ENCODE results near the gene BCL2L12.

BCL2L12 gene

GRCh38 chr19:49664171-49665035 lies 1.3 kb upstream of the BCL2L12 start:
- DNase-seq = peak; percentile 72

DNA sequence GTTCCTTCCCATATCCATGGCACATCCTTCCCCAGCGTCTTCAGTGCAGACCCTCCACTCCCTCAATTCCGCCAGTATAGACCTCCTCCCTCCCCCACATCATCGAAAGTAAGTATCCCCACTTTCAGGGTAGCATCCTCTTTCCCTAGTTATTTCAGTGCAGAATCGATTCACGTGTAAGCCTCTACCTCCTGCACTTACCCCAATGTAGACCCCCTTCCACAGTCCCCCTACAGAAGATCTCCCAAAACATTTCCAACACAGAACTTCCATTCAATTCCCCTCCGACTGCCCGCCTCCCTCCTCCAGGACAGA lies 740 bp upstream of the BCL2L12 start:
- no peak for DNase-seq

DNA sequence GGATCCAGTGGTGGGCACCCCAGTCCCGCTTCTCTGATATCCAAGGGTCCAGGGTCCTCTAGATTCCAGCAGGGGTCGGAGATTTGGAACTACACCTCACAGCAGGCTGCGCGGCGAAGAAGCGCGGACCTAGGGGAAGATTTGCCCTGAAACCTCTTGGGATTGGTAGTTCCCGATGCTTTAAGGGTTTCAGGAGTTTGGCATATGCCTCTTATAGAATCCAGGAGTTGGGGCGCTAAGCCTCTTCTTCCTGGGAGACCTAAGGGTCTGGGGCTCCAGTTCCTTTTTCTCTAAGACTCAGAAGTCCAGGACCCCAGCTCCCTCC lies 349 bp downstream of the BCL2L12 start:
- DNase-seq = peak; percentile 7

DNA sequence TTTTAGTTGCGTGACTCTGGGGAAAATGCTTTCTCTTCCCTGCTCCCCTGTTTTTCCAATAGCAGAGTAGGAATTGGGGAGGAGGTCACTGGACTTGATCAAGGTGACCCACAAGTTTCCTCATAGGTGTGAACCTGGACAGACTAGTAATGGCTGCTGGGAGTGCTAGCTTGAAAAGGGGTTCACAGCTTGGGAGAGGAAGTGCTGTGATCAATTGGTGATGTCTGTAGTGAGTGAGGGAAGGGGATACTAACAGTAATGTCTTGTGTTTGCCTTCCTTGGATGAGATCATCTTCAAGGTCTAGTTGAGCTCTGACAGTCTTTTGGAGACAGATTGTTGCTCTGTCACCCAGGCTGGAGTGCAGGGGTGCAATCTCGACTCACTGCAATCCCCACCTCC lies 1.7 kb downstream of the BCL2L12 start:
- no peak for DNase-seq

DNA sequence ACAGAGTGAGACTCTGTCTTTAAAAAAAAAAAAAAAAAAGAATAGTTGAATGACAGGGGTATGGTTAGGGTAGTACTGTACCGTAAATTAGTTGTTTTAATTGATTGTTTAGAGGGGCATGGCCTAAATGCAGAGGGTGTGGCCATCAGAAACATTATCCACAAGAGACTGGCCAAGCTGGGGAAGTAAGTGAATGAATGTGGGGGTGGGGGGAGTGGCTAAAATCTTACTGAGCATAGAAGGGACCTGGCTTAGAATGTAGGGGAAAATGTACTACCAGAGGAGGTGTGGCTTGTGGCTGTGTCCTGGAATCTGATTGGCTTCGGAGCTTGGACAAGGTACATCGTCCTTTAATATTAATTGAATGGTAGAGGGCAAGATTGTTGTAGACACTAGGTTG lies 3.8 kb downstream of the BCL2L12 start:
- DNase-seq = peak; percentile 57

- peak; percentile 74 for DNase-seq
Observed at GRCh38 chr19:49672131-49672919, 6.6 kb downstream of the BCL2L12 start.

- peak; percentile 96 for DNase-seq
Observed at GRCh38 chr19:49676136-49676783, 10.5 kb downstream of the BCL2L12 start.

- peak; percentile 100 for DNase-seq
Observed at GRCh38 chr19:49676784-49677230, 11.1 kb downstream of the BCL2L12 start.

DNA sequence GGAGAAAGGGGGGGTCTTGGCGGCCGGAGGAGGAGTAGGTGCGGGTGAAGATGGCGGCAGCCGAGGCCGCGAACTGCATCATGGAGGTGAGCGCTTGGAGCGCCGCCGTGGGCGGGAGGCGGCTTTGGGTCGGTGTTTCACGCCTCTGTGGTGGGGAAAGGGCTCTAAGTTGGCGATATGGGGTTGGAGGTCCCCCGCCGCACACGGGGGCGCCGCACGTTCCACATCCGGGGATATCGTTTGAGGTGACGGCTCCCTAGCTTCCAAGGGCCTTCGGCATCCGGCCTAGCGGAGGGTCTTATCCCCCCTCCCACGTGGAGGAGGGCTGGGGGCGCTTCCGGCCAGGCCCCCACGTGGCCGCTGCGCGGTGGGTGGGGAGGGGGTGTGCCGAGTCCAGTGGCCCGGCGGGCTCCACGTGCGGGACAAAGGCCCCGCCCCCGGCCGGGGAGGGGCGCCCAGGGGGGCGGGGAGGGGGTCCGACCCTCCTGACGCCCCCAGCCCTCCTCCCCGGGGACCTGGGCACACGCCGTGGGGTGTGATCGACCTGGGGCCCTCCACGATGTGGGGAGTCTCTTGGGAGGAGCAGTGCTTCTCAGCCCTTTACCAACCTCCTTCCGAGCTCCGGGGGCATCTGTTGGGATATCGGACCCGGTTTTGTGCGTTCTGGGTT lies 11.6 kb downstream of the BCL2L12 start, which contains the start of gene PRMT1:
PRMT1 (plus strand) TSS at position 41 of the 670 bp plus-strand sequence; CDS start at position 51, 10 bp downstream.
- DNase-seq = no peak

GRCh38 chr19:49677901-49678674 lies 12.4 kb downstream of the BCL2L12 start:
- peak; percentile 73 for DNase-seq

DNA sequence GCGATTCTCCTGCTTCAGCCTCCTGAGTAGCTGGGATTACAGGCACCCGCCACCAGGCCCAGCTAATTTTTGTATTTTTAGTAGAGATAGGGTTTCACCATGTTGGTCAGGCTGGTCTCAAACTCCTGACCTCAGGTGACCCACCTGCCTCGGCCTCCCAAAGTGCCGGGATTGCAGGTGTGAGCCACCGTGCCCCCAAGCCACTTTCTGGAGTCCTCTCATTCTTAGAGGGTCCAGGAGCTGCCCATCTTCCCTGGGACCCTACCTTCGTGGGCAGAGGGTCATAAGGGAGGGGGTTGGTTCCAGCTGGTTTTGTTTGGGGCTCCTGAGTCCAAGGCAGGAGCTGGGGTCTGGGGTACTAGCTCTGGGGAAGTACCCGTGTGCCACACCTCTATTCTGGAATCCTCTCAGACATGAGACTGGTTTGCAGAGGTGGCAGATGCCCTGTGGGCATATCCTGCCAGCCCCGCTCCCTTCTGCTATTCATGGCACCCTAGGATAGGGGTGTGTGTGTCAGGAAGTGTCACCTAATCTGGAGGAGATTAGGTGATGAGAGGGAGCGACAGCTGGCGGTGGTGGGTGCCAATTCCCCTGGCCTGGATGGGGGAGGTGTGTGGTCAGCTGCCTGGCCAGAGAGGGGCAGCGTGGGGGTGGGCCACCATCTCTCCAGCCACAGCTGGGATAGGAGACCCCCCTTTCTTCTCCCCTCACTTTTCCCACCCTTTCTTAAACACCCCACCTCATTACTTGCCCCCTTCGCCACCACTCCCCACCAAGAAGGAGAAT lies 13.4 kb downstream of the BCL2L12 start:
- no peak for DNase-seq

DNA sequence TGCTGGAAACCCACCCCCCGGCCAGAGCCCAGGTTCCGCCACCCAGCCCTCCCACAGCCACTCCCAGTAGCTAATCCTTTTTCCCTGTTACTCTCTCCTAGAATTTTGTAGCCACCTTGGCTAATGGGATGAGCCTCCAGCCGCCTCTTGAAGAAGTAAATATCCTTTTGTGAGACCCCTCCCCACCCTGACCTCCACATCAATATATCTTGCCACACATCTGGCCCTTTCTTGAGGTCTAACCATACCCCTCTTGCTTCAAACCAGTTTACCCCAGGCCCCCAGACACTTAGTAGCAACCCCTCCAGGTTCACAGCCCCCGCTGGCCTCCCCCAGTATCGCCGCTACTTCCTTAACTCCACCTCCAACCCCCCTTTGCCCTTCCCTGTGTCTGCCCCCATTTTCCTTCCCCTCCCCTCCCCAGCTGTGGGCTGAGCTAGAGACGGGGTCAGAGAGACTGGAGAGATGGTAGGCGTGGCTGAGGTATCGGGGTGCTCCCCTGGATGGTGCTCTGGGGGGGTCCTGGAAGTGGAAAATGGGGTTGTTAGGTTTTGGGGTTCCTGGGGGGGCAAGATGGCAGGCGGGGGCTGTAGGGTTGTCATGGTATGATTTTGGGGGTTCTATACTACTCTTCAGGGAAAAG lies 14.2 kb downstream of the BCL2L12 start:
- DNase-seq = no peak

GRCh38 chr19:49680421-49681351 lies 15.0 kb downstream of the BCL2L12 start:
- peak; percentile 85 for DNase-seq

DNA sequence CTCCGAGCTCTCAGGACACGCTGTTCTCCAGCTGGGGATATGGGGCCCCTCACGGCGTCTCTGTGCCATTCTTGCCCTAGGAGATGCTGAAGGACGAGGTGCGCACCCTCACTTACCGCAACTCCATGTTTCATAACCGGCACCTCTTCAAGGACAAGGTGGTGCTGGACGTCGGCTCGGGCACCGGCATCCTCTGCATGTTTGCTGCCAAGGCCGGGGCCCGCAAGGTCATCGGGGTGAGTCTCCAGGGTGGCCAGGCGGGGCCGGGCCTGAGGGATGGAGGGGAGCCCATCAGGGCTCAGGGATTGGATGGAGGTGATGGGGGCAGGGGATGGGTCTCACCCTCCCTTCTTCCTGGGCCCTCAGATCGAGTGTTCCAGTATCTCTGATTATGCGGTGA lies 16.1 kb downstream of the BCL2L12 start:
- no peak for DNase-seq

DNA sequence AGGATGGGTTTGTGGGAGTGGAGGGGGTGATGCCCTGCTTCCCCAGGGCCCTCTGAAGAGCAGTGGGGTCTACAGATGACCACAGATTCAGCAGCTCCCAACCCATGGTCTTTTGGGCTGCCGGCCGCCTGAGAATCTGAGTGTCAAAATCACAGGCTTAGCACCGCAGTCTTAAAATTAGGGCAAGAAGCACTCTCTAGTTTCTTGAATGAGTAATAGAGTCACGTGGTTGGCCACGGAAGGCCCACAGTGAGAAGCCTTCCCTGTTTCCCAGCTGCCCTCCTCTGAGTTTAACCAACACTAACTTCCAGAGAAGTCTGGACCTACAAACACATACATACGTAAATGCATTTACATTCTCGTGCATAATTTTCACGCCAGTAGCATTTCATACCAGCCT lies 16.5 kb downstream of the BCL2L12 start:
- DNase-seq = no peak

DNA sequence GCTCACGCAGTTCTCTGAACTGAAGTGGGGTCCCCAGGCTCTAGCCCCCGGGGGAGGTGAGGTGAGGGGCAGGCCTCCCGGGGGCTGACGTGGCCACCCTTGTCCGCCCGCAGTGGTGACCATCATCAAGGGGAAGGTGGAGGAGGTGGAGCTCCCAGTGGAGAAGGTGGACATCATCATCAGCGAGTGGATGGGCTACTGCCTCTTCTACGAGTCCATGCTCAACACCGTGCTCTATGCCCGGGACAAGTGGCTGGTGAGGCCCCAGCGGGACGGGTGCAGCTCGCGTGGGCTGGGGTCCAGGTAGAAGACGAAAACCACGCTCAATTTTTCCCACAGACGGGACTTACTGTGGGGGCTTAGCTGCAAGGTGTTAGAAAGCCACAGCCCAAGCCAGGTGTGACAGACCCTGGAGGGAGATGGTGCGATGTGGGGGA lies 18.1 kb downstream of the BCL2L12 start:
- DNase-seq = no peak

DNA sequence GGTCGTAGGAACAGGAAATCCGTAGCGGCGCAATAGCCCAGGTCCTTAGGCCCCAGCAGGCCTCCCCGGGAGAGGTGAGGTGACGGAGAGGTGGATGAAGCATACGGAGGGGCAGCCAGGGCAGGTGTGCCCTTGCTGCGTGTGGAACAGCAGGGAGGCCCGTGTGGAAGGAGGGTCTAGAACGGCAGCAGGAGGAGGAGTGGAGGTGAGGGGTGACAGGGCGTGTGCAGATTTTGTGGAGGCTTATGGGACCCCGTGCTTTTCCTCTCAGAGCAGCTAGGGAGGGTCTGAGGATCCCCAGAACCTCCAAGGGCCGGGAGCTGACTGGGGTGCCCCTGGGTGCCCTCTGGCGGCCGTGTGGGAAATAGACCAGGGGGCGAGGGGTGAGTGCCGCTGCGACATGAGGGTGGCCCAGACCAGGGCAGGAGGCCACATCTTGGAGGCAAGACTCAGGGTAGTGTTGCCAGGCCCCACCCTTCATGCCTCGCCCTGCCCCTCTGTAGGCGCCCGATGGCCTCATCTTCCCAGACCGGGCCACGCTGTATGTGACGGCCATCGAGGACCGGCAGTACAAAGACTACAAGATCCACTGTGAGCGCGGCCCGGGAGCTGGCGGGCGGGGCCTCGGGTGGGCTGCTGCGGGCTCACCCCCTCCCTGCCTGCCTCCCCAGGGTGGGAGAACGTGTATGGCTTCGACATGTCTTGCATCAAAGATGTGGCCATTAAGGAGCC lies 18.7 kb downstream of the BCL2L12 start:
- no peak for DNase-seq

- no peak for DNase-seq
Observed at GRCh38 chr19:49684983-49685553, 19.3 kb downstream of the BCL2L12 start.
